T-helper 2 cell treated with Interferon-gamma antibody and Interleukin-4, amounts not matched to agents 5 μg/mL and 100 μg/mL, for 36 hours (primary cell): Measurements from ENCODE around the gene ASXL1.
A peak's percentile ranks its signal among the peaks of the same experiment; 100 is the strongest.

Experiments
- DNase-seq: peaks from one replicate; pipeline ENCODE4 v3.0.0; 2021; ENCODE audit warnings: low spot score
- H3K27ac Mint-ChIP-seq: one replicate; pipeline ENCODE4 v1.8.0; 2021; ENCODE audit warnings: mild to moderate bottlenecking, mixed read lengths
- H3K27me3 Mint-ChIP-seq: one replicate; pipeline ENCODE4 v1.8.0; 2021; ENCODE audit warnings: low read depth, mixed read lengths
- H3K36me3 Mint-ChIP-seq: one replicate; pipeline ENCODE4 v1.8.0; 2021; ENCODE audit warnings: low read depth, mixed read lengths
- H3K4me1 Mint-ChIP-seq: one replicate; pipeline ENCODE4 v1.8.0; 2021; ENCODE audit warnings: low read depth, mixed read lengths
- H3K4me3 Mint-ChIP-seq: one replicate; pipeline ENCODE4 v1.8.0; 2022; ENCODE audit warnings: mild to moderate bottlenecking, moderate library complexity, mixed read lengths
- H3K9me3 Mint-ChIP-seq: one replicate; pipeline ENCODE4 v1.8.0; 2021; ENCODE audit warnings: mixed read lengths

Gene ASXL1

DNA sequence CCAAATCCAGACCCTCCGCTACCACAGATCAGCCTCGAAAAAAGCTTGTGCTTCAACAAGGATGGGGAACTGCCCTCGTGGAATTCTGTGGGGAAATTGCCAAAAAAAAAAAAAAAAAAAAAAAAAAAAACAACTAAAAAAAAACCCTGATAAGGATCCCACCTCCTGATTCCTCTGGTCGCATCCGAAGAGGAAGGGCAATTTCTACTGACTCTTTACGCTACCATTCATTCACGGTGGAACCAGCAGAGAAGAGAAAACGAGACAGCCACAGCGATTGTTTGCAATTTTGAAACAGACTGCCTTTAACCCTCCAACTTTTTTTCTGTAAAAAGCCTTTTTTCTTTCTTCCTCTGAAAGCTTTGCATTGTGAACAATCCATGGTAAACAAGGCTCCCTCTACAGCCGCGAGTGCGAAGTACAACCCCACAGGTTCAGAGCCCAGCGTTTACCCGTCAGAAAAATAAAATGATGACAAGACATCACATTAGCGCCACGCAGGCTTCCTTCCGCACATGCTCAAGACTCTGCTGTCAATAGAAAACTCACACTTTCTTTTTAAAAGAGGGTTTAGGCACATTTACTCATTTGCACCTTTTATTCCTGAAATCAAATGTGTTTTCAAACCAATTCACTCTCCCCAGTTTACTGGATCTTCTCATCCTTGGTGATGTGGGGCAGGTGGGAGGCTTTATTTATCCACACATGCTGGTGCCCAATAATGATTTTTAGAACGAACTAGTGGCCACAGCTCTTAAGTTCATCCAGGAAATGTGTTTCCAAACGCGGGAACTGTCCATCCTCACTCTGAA lies 127.0 kb downstream of the ASXL1 start:
- H3K4me1 Mint-ChIP-seq: peaks cover 12% of the 10 kb centered on the region
- peak overlapping the region; percentile 83 for H3K27ac Mint-ChIP-seq
- peak; percentile 73 for DNase-seq
- H3K4me3 Mint-ChIP-seq: peak overlapping the region; percentile 88
- peaks cover 10% of the 10 kb centered on the region for H3K36me3 Mint-ChIP-seq
- H3K27me3 Mint-ChIP-seq: peaks cover 3% of the 10 kb centered on the region
- no peaks in the 10 kb centered on the region for H3K9me3 Mint-ChIP-seq

DNA sequence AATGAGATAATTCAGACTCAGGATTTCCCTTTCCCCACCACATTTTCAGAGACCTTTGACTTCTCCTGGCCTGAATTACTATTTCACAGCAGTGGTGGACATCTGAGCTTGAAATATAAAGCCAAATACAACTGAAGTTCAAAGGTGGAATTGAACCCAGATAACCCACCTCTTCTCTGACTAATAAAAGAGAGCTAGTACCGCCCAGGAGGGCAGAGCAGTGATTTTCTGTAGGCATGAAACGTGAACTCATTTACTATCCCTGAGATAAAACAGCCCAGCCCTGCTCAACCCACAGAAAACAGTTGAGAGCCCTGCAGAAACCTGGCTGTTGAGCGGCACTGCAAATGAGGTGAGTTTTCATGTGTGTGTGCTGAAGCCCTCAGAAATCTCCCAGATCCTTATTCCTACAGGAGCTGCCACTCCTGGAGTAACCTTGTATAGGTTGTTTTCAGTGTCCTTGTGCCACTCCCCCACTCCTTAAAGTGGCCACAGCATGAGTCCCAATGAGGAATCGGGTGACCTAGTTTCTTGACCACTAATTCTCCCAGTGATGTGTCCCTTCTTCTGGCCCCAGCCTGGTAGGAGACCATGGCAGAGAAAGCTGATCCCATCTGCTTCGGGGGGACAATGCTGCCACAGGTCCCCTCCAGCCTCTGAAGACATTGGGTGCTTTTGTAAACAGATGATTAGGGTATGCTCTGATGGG lies 127.8 kb downstream of the ASXL1 start:
- H3K4me3 Mint-ChIP-seq: no peak overlapping the region
- peaks cover 12% of the 10 kb centered on the region for H3K4me1 Mint-ChIP-seq
- H3K27me3 Mint-ChIP-seq: peaks cover 3% of the 10 kb centered on the region
- no peak overlapping the region for H3K27ac Mint-ChIP-seq
- DNase-seq: no peak
- peaks cover 10% of the 10 kb centered on the region for H3K36me3 Mint-ChIP-seq
- H3K9me3 Mint-ChIP-seq: no peaks in the 10 kb centered on the region

DNA sequence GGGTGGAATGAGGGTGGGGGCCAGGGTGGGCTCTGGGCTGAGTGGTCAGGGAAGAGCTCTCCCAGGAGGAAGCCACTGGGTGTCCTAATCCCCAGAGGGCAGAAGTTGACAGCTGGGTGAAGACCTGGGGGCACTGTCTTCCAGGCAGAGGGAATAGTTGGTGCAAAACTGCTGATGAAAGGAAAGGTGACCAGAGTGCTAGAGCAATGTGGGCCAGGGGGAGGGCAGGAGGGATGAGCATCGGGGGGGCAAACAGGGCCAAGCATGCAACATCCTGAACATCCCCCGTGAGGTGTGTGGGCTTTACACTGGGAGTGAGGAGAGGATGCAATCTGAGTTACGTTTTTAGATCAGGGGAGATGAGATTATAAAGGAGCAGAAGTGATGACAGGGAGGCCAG lies 129.2 kb downstream of the ASXL1 start:
- H3K36me3 Mint-ChIP-seq: peaks cover 13% of the 10 kb centered on the region
- no peaks in the 10 kb centered on the region for H3K9me3 Mint-ChIP-seq
- no peak overlapping the region for H3K27ac Mint-ChIP-seq
- H3K4me3 Mint-ChIP-seq: no peak overlapping the region
- H3K4me1 Mint-ChIP-seq: peaks cover 12% of the 10 kb centered on the region
- no peak for DNase-seq
- H3K27me3 Mint-ChIP-seq: peaks cover 3% of the 10 kb centered on the region

DNA sequence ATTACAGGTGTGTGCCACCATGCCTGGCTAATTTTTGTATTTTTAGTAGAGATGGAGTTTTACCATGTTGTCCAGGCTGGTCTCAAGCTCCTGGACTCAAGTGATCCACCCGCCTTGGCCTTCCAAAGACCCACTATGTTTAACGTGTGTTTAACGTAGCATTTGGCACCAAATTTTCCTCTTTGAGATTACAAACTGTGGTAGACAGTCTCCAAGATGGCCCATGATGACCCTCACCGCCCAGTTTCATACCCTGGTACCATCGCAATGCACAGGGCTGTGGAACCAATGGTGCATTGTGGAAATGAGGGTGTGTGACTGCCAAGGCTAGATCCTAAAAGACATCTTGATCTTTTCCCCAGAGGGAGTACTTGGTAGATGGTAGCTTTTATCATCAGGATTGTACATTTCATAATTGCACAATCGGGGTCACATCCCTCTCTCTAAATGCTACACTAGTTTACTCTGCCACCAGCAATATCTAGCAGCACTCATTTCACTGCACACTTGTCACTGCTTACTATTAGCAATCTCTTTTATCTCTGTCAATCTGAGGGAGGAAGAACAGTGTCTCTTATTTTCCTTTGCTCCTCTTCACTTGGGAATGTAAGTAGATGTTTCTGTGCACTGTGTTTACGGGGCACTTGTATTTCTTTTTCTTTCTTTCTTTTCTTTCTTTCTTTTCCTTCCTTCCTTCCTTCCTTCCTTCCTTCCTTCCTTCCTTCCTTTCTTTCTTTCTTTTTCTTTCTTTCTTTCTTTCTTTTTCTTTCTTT lies 130.1 kb downstream of the ASXL1 start:
- Mint-ChIP-seq H3K9me3 (no peaks in the 10 kb centered on the region), H3K4me1 (peaks cover 12% of the 10 kb centered on the region), H3K36me3 (peaks cover 18% of the 10 kb centered on the region), H3K4me3 (no peak overlapping the region), H3K27ac (no peak overlapping the region), H3K27me3 (peaks cover 3% of the 10 kb centered on the region)
- no peak for DNase-seq
